Measurements from ENCODE around the gene POLR2E. TPM values are rescaled to one million over a fixed set of nuclear protein-coding genes. Genes with fewer than 3 reads are reported as not detected.

Gene POLR2E
- total and polyA plus RNA-seq, 10 of the 15 experiments (the other 5 are each of a cell fraction or from before 2014, with no cell fraction given), result 4.0 to 487 (median 200) TPM

- TF ChIP-seq MEF2A (IDR thresholded peaks at IDR 0.05; ENCODE audit: insufficient read depth, low read depth, low read length) (no peak), BRCA1 (IDR thresholded peaks at IDR 0.05; ENCODE audit: low read depth, low read length) (no peak), SP1 (IDR thresholded peaks at IDR 0.05; ENCODE audit: low read depth, low read length) (no peak), NFYB (IDR thresholded peaks at IDR 0.05; ENCODE audit: insufficient read depth, low read depth, low read length) (no peak), SPI1 (IDR thresholded peaks at IDR 0.05; ENCODE audit: borderline replicate concordance, insufficient read depth, low read depth, low read length) (peak; percentile 45; the same call in 1 of the 2 replicates), SUZ12 (IDR thresholded peaks at IDR 0.05; ENCODE audit: unreplicated experiment) (no peak), SREBF1 (IDR thresholded peaks at IDR 0.05; ENCODE audit: low read length) (no peak), CREM (IDR thresholded peaks at IDR 0.05; ENCODE audit: low read depth) (0 out of 2 replicates have a peak, but pooled peaks have one; percentile 9), RELA (IDR thresholded peaks at IDR 0.05; ENCODE audit: borderline replicate concordance, partially characterized antibody) (peak; percentile 24), CBX3 (IDR thresholded peaks at IDR 0.05; ENCODE audit: borderline replicate concordance, low read depth) (no peak), BCL11A (IDR thresholded peaks at IDR 0.05; ENCODE audit: low read depth, low read length) (no peak), NR2C1 (IDR thresholded peaks at IDR 0.05) (no peak), KDM1A (IDR thresholded peaks at IDR 0.05; ENCODE audit: borderline replicate concordance) (no peak), ZSCAN29 (IDR thresholded peaks at IDR 0.05) (no peak), CREB1 (IDR thresholded peaks at IDR 0.05; ENCODE audit: low read depth) (peak; percentile 7; the same call in 1 of the 2 replicates), CEBPZ (IDR thresholded peaks at IDR 0.05; ENCODE audit: low read depth, low read length) (no peak), SIX5 (IDR thresholded peaks at IDR 0.05; ENCODE audit: low read depth, low read length, severe bottlenecking) (no peak), JUNB (IDR thresholded peaks at IDR 0.05) (no peak), SMC3 (IDR thresholded peaks at IDR 0.05; ENCODE audit: borderline replicate concordance, low read length) (no peak), IRF4 (IDR thresholded peaks at IDR 0.05; ENCODE audit: low read depth, low read length) (no peak), SRF (IDR thresholded peaks at IDR 0.05; ENCODE audit: low read depth in 2 of 2, low read length in 2 of 2) (no peak), SMARCA5 (IDR thresholded peaks at IDR 0.05) (no peak), GATAD2B (conservative IDR thresholded peaks at IDR 0.05; ENCODE audit: low read depth) (no peak), BHLHE40 (IDR thresholded peaks at IDR 0.05; ENCODE audit: borderline replicate concordance in 1 of 2, low read depth in 2 of 2, low read length in 1 of 2) (peak; percentile 69 to 76; a peak in 3 of 4 replicates), SMAD5 (IDR thresholded peaks at IDR 0.05; ENCODE audit: low read depth) (0 out of 2 replicates have a peak, but pooled peaks have one; percentile 30), CHD2 (IDR thresholded peaks at IDR 0.05; ENCODE audit: borderline replicate concordance, low read depth, low read length) (0 out of 2 replicates have a peak, but pooled peaks have one; percentile 14), ZZZ3 (IDR thresholded peaks at IDR 0.05; ENCODE audit: control insufficient read depth, insufficient read length, low read depth) (no peak), USF1 (IDR thresholded peaks at IDR 0.05; ENCODE audit: borderline replicate concordance, extremely low read length, insufficient read depth, low read depth, low read length) (no peak), EED (IDR thresholded peaks at IDR 0.05; ENCODE audit: low read depth) (peak; percentile 72)
Measured at GRCh38 chr19:1087813-1088415, 7.3 kb downstream of the POLR2E start (continued).

Measured in GM12878 (cell line).